ENCODE measurements around the gene PSENEN. TPM values are rescaled to one million over a fixed set of nuclear protein-coding genes. Genes with fewer than 3 reads are reported as not detected.
A peak's percentile ranks its signal among the peaks of the same experiment; 100 is the strongest.

Gene PSENEN
- total RNA-seq, 6 experiments from 2014 or later = 24.2 to 42.9 (median 35.8) TPM

DNA sequence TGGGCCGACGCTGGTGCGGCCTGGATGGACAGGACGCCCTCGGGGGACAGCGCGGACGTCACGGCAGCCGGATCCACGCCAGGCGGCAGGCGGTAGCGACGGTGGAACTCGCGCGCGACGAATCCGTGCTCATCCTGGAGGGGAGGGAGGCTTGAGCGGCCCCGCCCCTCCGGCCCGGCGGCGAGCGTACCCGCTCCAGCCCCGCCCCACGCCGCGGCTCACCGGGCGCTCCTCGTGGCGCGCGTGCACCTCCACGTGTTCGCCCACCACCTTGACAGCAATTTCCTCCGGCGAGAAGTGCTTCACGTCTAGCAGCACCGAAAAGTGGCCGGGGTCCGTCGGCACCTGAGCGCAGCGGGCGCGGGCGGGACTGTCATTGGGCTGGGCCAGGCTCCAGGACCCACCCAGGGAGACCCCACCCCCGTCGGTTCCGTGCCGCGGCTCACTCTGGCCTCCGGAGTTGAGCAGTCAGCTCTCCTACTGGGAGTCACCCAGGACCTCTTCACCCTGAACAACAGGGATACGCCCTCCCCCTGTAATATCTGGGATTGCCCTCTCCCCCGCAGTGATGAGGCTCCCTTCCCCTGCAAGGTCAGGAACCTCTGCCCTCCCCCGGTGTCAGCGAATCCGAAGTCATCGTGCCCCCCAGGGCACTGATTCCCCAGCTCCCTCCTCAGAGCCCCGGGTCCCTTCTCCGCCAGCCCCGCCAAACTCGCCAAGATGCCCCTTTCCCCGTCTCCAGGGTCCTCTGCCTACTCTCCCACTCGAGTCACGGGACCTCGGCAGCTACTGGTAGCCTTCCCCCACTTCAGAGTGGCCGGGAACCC is 10.3 kb downstream of the PSENEN start:
- DNase-seq (peak in 2 of 3 donors; percentile 53 to 69), ATAC-seq (peak in 1 of 4 donors; percentile 7)
- Histone ChIP-seq H3K4me3 (peak overlapping the region in 1 of 3 donors; percentile 97), H3K9me3 (no peaks in the 10 kb centered on the region), H3K4me1 (peaks cover 0 to 18% (median 9%) of the 10 kb centered on the region in 4 donors), H3K27me3 (no peaks in the 10 kb centered on the region), H3K36me3 (peaks cover 0 to 13% (median 5%) of the 10 kb centered on the region in 4 donors), H3K27ac (peak overlapping the region; percentile 53 to 62 (median 54))
- 28% methylated on average over 10 of the region's 74 CpGs for WGBS (ENCODE audit: insufficient coverage, low coverage, low lambda C conversion rate, missing lambda C conversion rate)
- no peak for TF ChIP-seq POLR2A (IDR thresholded peaks at IDR 0.05)
- TF ChIP-seq, protein P1, sequence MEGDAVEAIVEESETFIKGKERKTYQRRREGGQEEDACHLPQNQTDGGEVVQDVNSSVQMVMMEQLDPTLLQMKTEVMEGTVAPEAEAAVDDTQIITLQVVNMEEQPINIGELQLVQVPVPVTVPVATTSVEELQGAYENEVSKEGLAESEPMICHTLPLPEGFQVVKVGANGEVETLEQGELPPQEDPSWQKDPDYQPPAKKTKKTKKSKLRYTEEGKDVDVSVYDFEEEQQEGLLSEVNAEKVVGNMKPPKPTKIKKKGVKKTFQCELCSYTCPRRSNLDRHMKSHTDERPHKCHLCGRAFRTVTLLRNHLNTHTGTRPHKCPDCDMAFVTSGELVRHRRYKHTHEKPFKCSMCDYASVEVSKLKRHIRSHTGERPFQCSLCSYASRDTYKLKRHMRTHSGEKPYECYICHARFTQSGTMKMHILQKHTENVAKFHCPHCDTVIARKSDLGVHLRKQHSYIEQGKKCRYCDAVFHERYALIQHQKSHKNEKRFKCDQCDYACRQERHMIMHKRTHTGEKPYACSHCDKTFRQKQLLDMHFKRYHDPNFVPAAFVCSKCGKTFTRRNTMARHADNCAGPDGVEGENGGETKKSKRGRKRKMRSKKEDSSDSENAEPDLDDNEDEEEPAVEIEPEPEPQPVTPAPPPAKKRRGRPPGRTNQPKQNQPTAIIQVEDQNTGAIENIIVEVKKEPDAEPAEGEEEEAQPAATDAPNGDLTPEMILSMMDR (IDR thresholded peaks at IDR 0.05) = no peak
- intact Hi-C loops (cut with DNase I) = no loop called here

DNA sequence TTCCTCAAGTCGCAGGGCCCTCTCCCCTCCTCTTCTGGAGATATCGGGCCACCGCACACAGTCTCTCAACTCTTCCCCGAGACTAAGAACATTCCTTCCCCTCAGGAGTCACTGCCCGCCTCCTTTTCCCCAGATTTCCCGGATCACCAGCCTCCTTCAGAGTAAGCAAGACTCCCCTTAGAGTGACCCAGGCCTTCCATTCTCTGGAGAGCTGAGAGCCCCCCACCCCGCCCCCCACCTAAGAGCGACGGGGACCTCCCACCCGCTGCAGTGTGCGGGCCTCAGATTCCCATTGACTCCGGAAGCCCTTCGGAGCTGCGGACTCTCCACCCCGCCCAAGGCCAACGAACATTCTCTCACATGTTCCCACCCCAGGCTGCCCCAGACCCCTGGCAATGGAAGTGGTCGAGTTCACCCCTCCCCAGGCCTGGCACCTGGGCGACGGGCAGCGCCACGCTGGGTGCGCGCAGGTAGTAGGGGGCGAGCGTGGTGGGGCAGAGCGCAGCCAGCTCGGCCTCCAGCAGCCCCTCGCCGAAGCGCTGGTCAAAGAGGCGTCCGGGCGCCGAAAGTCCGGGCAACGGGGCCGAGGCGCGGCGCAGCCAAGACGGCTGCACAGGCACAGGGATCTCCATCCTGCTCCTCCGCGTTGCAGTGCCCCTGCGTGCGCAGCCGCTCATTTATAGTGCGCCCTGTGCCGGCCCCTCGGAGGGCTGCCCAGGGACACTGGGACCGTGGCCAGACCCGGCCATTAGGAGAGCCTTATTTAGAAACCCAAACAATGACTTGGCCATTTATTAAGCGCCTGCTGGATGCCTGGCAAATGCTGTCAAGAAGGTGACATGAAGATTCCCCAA is 11.2 kb downstream of the PSENEN start, which contains the start of gene HSPB6:
Gene HSPB6, minus strand, starts transcription at position 653 of the 854 bp plus-strand sequence. Its CDS starts 21 bp downstream, at position 632.
- peak; percentile 36 for TF ChIP-seq POLR2A (IDR thresholded peaks at IDR 0.05)
- TF ChIP-seq, protein P1 (IDR thresholded peaks at IDR 0.05) = no peak
- H3K36me3 ChIP-seq = peaks cover 0 to 13% (median 5%) of the 10 kb centered on the region in 4 donors
- peak within 1 kb of the TSS; percentile 61 to 68 (median 62) for H3K27ac ChIP-seq
- 21% methylated on average over 21 of the region's 52 CpGs for WGBS (ENCODE audit: insufficient coverage, low coverage, low lambda C conversion rate, missing lambda C conversion rate)
- H3K4me1 ChIP-seq = peaks cover 0 to 18% (median 9%) of the 10 kb centered on the region in 4 donors
- DNase-seq = peak in 1 of 3 donors; percentile 62
- H3K27me3 ChIP-seq = no peaks in the 10 kb centered on the region
- H3K4me3 ChIP-seq = peak within 1 kb of the TSS; percentile 89 to 97 (median 92)
- H3K9me3 ChIP-seq = no peaks in the 10 kb centered on the region
- peak in 1 of 4 donors; percentile 3 for ATAC-seq
- intact Hi-C loops (cut with DNase I) = no loop called here

DNA sequence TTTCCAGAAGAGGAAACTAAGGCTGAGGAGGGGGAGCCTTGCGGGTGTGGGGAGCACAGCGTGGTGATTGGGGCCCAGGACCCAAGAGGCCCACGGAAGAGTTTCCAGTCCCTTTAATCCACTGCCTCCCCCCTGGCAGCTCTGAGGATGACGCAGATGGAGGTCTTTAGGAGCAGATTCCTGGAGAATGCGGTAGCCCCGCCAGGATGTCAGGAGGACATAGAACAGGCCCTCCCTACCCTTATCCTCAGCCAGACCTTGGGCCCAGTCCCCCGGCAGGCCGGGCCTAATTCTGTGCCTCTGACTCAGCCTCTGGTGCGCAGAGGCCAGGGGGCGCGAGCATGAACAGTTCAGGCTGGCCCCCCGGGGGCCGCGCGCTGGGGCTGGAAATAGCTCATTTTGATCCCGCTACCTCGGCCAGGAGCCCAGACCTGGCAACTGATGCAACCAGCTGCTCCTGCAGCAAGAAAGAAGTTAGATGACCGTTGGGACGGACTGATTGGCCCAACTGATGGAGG is 11.8 kb downstream of the PSENEN start:
- peak overlapping the region; percentile 89 to 97 (median 92) for H3K4me3 ChIP-seq
- ATAC-seq (peak; percentile 2 to 22 (median 14)), DNase-seq (peak; percentile 67 to 72 (median 72))
- H3K27ac ChIP-seq = peak overlapping the region; percentile 61 to 68 (median 62)
- peaks cover 0 to 15% (median 5%) of the 10 kb centered on the region in 4 donors for H3K36me3 ChIP-seq
- 18% methylated on average over 10 of the region's 19 CpGs for WGBS (ENCODE audit: insufficient coverage, low coverage, low lambda C conversion rate, missing lambda C conversion rate)
- H3K4me1 ChIP-seq = peaks cover 0 to 18% (median 9%) of the 10 kb centered on the region in 4 donors
- TF ChIP-seq, protein P1 (IDR thresholded peaks at IDR 0.05) = no peak
- no peak for TF ChIP-seq POLR2A (IDR thresholded peaks at IDR 0.05)
- no peaks in the 10 kb centered on the region for H3K9me3 ChIP-seq
- H3K27me3 ChIP-seq = no peaks in the 10 kb centered on the region
- intact Hi-C loops (cut with DNase I) = no loop called here

Data from right lobe of liver (tissue), 6 donors.